Glutamatergic neuron (in vitro differentiated cells): Measurements from ENCODE around the gene NUB1. TPM values are rescaled to one million over a fixed set of nuclear protein-coding genes. Genes with fewer than 3 reads are reported as not detected.
A peak's percentile ranks its signal among the peaks of the same experiment; 100 is the strongest.

Experiments
- DNase-seq: peaks from one replicate; pipeline ENCODE4 v3.0.0; 2022
- H3K27ac Mint-ChIP-seq: one replicate; pipeline ENCODE4 v1.8.0; 2020; ENCODE audit warnings: mild to moderate bottlenecking, mixed read lengths, inconsistent platforms; ENCODE audit not compliant: unreplicated experiment
- H3K27me3 Mint-ChIP-seq: one replicate; pipeline ENCODE4 v1.8.0; 2020; ENCODE audit warnings: mild to moderate bottlenecking, moderate library complexity, mixed read lengths, inconsistent platforms; ENCODE audit not compliant: unreplicated experiment
- H3K36me3 Mint-ChIP-seq: one replicate; pipeline ENCODE4 v1.8.0; 2020; ENCODE audit warnings: mild to moderate bottlenecking, mixed read lengths, inconsistent platforms; ENCODE audit not compliant: unreplicated experiment
- H3K4me1 Mint-ChIP-seq: one replicate; pipeline ENCODE4 v1.8.0; 2020; ENCODE audit warnings: mild to moderate bottlenecking, low read depth, mixed read lengths, inconsistent platforms; ENCODE audit not compliant: unreplicated experiment
- H3K4me3 Mint-ChIP-seq: one replicate; pipeline ENCODE4 v1.8.0; 2020; ENCODE audit warnings: mild to moderate bottlenecking, mixed read lengths, inconsistent platforms; ENCODE audit not compliant: unreplicated experiment
- H3K9me3 Mint-ChIP-seq: one replicate; pipeline ENCODE4 v1.8.0; 2020; ENCODE audit warnings: mild to moderate bottlenecking, moderate library complexity, mixed read lengths, inconsistent platforms; ENCODE audit not compliant: unreplicated experiment
- total RNA-seq: library from RNA; stranded (reverse); fragmentation: NEBNext Ultra II Directional; extraction: Animal tissue kit (Norgen Biotek cat#: 25700); gene quantifications from one replicate; pipeline ENCODE4 v1.2.1, GENCODE V29; 2021; ENCODE audit not compliant: unreplicated experiment
- TF ChIP-seq, protein P1 (sequence below): fragments of 200-600 bp; sonication (generic); IDR thresholded peaks from one replicate; pipeline ENCODE4 v1.5.0; 2021; ENCODE audit not compliant: partially characterized antibody, unreplicated experiment

NUB1 gene
- total RNA-seq, 1 donor from 2014 or later = 41.6 TPM

DNA sequence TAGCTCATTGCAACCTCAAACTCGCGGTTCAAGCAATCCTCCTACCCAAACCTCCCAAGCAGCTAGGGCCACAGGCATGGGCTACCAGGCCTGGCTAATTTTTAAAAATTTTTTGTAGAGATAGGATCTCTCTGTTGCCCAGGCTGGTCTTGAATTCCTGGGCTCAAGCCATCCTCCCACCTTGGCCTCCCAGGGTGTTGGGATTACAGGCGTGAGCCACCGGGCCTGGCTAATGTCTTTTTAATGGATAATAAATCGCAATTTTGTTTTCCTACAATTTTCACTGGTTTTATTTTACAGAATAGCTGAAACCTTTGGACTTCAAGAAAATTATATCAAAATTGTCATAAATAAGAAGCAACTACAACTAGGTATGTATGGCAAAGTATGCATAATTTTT is 10.9 kb downstream of the NUB1 start:
- H3K9me3 Mint-ChIP-seq = no peaks in the 10 kb centered on the region
- H3K27me3 Mint-ChIP-seq = peaks cover 3% of the 10 kb centered on the region
- TF ChIP-seq, protein P1, sequence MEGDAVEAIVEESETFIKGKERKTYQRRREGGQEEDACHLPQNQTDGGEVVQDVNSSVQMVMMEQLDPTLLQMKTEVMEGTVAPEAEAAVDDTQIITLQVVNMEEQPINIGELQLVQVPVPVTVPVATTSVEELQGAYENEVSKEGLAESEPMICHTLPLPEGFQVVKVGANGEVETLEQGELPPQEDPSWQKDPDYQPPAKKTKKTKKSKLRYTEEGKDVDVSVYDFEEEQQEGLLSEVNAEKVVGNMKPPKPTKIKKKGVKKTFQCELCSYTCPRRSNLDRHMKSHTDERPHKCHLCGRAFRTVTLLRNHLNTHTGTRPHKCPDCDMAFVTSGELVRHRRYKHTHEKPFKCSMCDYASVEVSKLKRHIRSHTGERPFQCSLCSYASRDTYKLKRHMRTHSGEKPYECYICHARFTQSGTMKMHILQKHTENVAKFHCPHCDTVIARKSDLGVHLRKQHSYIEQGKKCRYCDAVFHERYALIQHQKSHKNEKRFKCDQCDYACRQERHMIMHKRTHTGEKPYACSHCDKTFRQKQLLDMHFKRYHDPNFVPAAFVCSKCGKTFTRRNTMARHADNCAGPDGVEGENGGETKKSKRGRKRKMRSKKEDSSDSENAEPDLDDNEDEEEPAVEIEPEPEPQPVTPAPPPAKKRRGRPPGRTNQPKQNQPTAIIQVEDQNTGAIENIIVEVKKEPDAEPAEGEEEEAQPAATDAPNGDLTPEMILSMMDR = no peak
- no peak overlapping the region for H3K27ac Mint-ChIP-seq
- H3K4me3 Mint-ChIP-seq = no peak overlapping the region
- DNase-seq = no peak
- H3K4me1 Mint-ChIP-seq = peaks cover 19% of the 10 kb centered on the region
- no peaks in the 10 kb centered on the region for H3K36me3 Mint-ChIP-seq

DNA sequence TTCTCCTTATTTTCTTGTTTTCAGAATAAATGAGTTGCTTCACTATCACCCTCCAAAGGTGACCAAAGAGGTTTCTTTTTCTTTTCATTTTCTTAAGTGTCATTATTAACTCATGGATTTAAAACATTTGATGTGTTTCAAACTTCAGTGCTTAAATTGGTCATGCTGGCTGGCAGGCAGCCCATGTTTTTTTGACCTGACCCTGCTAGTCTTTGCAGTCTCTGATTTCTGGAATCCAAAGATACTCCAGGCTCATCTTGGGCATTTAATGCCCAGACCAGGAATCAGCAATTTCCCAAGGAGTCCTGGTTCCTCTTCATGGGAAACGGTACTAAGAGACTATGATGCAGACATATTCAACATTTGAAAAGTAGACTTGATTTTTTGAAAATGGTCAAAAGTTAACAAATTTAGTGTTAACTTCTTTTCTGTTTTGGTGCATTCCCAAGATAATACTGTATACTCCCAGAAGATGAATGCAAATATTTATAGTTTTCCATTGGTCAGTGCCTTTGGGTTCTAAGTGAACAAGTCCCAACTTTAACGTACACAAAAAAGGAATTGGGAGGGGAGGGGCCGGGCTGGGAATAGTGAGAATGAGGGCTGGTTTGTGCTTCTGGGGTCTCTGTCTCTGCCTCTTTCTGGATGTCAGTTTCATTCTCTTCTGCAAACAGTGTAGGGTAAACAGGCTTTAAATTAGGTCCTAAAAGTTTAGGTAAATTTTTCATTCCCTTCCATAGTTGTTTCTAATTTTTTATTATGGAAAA is 19.8 kb downstream of the NUB1 start:
- Mint-ChIP-seq H3K36me3 (peaks cover 20% of the 10 kb centered on the region), H3K9me3 (peaks cover 2% of the 10 kb centered on the region), H3K27me3 (no peaks in the 10 kb centered on the region), H3K27ac (no peak overlapping the region), H3K4me1 (peaks cover 10% of the 10 kb centered on the region), H3K4me3 (no peak overlapping the region)
- no peak for DNase-seq
- TF ChIP-seq, protein P1 = no peak

DNA sequence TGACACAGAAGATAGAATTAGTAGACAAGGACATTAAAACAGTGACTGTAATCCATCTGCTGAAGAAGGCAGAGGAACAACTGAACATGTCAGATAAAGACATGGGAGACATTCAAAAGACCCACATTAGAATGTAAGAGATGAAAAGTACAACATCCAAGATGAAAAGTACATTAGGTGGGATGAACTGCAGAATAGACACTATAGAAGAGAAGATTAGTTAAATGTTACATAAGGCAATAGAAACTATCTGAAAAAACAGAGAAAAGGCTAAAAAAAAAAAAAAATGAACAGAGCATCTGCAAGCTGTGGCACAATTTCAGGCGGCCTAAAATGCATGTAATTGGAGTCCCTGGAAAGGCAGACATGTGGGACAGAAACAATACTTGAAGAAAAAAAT is 21.6 kb downstream of the NUB1 start:
- Mint-ChIP-seq H3K4me1 (peaks cover 13% of the 10 kb centered on the region), H3K9me3 (peaks cover 2% of the 10 kb centered on the region), H3K27me3 (no peaks in the 10 kb centered on the region), H3K4me3 (no peak overlapping the region), H3K27ac (no peak overlapping the region), H3K36me3 (peaks cover 18% of the 10 kb centered on the region)
- no peak for DNase-seq
- TF ChIP-seq, protein P1 = no peak

DNA sequence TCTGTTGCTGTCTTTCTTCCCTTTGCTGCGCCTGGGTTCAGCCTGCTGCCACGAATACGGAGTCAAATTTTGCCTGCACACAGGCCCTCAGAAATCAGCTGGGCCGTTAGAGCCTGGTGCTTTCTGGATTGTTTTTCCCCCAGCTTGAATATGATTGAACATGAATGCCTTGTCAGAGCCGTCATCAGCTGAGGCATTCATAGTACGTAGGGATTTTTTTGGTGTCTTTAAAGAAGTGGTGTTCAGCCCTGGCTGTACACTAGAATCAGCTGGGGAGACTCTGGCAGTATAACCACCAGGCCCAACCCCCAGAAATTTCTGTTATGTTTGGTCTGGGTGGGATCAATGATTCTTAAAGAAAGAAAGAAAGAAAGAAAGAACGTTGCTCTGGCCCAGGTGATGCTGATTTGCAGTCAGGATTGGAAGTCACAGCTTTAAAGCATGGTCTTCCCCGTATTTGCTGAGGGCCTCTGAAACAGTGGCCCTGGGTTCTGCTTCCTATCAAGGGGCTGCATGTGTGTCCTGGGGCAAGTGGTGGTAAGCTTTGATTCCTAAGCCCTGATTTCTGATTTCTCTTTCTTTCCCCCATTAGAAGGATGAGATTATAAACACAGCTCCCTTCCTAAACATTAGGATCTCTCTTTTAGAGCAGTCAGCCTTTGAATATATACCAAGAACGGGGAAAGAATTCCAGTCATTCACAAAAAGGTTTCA is 24.7 kb downstream of the NUB1 start:
- H3K9me3 Mint-ChIP-seq = peaks cover 2% of the 10 kb centered on the region
- TF ChIP-seq, protein P1 = no peak
- no peak overlapping the region for H3K27ac Mint-ChIP-seq
- H3K27me3 Mint-ChIP-seq = no peaks in the 10 kb centered on the region
- H3K36me3 Mint-ChIP-seq = peaks cover 15% of the 10 kb centered on the region
- no peak for DNase-seq
- H3K4me1 Mint-ChIP-seq = peaks cover 14% of the 10 kb centered on the region
- peak overlapping the region; percentile 53 for H3K4me3 Mint-ChIP-seq

DNA sequence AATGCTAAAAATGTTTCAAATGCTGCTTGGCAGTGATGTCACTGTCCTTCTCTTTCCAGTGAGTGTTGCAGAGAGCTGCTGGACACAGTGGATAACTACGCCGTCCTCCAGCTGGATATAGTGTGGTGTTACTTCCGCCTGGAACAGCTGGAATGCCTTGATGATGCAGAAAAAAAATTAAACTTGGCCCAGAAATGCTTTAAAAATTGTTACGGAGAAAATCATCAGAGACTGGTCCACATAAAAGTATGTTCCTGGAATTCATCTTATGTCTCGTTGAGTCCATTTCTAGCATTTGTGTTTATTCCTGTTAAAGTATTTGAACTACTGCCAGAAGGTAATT is 25.2 kb downstream of the NUB1 start:
- DNase-seq = no peak
- H3K27me3 Mint-ChIP-seq = no peaks in the 10 kb centered on the region
- peaks cover 15% of the 10 kb centered on the region for H3K36me3 Mint-ChIP-seq
- H3K4me3 Mint-ChIP-seq = no peak overlapping the region
- H3K4me1 Mint-ChIP-seq = peaks cover 14% of the 10 kb centered on the region
- TF ChIP-seq, protein P1 = no peak
- H3K27ac Mint-ChIP-seq = no peak overlapping the region
- peaks cover 2% of the 10 kb centered on the region for H3K9me3 Mint-ChIP-seq
